ENCODE data around the gene LDLRAD3.
"Not testable (repeated sequence)": the region's sequence is repeated elsewhere in the genome, so short reads cannot be mapped to it uniquely, and the experiment has no call there.

Gene LDLRAD3

DNA sequence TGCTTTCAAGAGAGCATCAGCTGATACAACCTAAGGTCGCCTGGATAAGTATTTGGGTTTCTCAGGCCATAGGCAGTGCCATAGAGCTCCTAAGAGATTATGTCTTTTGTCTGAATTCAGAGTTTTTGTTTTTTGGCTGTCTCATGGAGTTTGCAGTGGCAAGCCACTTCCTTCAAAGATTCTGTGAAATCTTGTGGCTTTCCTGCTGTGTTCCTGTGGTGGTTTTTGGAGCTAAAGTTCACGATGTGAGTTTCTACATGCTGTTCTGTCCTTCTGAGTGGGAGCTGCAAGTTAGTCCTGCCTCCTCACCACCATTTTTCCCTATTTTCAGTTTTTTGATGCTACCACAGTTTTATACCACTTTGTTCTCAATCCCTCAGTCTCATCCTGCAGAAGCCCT lies 234.0 kb downstream of the LDLRAD3 start:
- no peaks in the 10 kb centered on the region for H3K36me3 Mint-ChIP-seq
- H3K9me3 Mint-ChIP-seq, result peaks cover 6% of the 10 kb centered on the region
- no peaks in the 10 kb centered on the region for H3K4me1 Mint-ChIP-seq
- H3K27me3 Mint-ChIP-seq, result peaks cover 38% of the 10 kb centered on the region
- H3K4me3 Mint-ChIP-seq, result no peak overlapping the region
- ATAC-seq, result no peak
- no peak overlapping the region for H3K27ac Mint-ChIP-seq

DNA sequence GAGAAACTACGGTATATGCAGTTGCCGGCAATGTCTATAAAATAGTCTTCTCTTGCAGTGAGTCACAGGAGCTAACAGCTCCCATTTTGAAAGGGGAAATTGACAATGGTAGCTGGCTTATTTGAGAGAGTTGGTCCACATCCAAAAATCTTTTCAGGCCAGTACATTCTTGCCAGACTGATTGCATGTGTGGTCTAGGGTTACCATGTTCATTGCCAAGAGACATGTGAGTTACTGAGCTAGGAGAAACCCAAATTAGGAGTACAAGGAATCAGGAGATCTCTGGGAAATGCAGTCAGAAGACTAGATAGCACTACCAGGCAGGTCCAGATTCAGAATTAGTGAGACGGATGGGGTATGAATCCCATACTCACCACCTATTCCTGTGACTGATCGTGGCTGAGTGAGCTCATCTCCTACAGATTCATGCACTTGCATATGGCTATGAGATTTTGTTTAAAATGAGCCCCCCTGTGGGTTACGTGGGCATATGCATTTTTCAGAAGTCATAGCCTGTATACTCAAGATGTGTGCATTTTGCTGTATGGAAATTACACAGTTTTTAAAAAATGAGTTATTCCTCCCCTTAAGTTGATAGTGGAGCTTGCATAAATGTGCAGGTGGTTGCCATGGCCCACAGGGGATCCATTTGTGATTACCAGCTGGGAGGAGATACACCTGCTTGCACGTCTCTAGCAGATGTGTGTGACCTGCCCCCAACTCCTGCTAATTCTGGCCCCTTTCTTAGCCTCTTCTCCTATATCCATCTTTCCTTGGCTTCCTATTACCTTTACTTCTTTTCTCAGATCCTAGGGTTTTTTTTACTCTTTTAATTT lies 242.7 kb downstream of the LDLRAD3 start:
- Mint-ChIP-seq H3K27ac (no peak overlapping the region), H3K4me1 (no peaks in the 10 kb centered on the region), H3K4me3 (no peak overlapping the region), H3K36me3 (no peaks in the 10 kb centered on the region), H3K27me3 (no peaks in the 10 kb centered on the region), H3K9me3 (no peaks in the 10 kb centered on the region)
- ATAC-seq, result no peak

DNA sequence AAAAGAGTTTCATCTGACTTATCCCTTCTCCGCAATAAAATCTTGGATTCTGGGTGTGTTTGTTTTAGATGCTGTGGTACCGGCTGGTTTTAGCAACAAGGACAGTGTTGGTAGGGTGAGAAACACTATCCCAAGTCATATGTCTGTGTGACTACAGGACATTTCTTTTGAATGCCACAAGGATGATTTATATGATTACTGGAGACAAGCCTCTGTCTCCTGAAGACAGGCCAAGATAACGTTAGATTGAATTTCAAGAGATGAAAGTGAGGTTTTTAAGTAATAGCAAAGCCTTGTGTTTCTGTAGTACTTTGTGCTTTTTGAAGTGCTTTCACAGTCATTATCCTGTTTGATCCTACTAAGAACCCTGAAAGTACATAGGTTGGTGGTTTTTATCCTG lies 243.8 kb downstream of the LDLRAD3 start:
- no peaks in the 10 kb centered on the region for H3K4me1 Mint-ChIP-seq
- no peaks in the 10 kb centered on the region for H3K36me3 Mint-ChIP-seq
- H3K27me3 Mint-ChIP-seq, result no peaks in the 10 kb centered on the region
- H3K4me3 Mint-ChIP-seq, result no peak overlapping the region
- H3K9me3 Mint-ChIP-seq, result no peaks in the 10 kb centered on the region
- H3K27ac Mint-ChIP-seq, result no peak overlapping the region
- ATAC-seq, result no peak

DNA sequence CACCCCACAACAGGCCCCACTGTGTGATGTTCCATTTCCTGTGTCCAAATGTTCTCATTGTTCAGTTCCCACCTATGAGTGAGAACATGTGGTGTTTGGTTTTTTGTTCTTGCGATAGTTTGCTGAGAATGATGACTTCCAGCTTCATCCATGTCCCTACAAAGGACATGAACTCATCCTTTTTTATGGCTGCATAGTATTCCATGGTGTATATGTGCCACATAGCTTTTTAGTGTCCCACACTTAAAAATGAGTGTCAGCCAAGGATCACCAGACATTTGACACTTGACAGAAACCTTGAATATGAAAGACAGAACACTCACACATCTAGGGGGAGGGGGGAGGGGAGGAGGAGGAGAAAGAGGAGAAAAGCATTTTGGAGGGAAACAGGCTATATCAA lies 245.9 kb downstream of the LDLRAD3 start:
- H3K4me1 Mint-ChIP-seq, H3K4me3 Mint-ChIP-seq, H3K27me3 Mint-ChIP-seq, H3K27ac Mint-ChIP-seq, H3K36me3 Mint-ChIP-seq, H3K9me3 Mint-ChIP-seq, ATAC-seq: not testable (repeated sequence)

DNA sequence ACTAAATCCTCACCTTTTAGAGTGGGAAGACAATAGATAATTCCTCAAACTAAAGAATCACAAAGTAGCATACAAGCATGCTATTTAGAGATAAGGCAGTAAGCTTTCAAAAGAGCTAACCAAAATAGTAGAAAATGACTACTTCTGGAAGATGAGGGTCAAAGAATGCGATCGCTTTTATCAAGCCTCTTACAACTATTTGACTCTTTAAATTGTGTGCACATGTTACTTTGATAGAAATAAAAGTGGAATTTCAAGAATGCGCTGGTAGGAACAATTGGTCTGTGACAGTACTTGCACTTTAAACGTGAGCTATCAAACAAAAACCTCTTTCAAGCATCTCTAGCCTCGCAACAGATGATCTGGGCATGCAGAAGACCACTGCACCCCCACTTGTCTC lies 248.1 kb downstream of the LDLRAD3 start:
- H3K27ac Mint-ChIP-seq, result no peak overlapping the region
- H3K4me1 Mint-ChIP-seq, result no peaks in the 10 kb centered on the region
- no peak overlapping the region for H3K4me3 Mint-ChIP-seq
- H3K36me3 Mint-ChIP-seq, result no peaks in the 10 kb centered on the region
- H3K9me3 Mint-ChIP-seq, result no peaks in the 10 kb centered on the region
- ATAC-seq, result no peak
- H3K27me3 Mint-ChIP-seq, result no peaks in the 10 kb centered on the region

DNA sequence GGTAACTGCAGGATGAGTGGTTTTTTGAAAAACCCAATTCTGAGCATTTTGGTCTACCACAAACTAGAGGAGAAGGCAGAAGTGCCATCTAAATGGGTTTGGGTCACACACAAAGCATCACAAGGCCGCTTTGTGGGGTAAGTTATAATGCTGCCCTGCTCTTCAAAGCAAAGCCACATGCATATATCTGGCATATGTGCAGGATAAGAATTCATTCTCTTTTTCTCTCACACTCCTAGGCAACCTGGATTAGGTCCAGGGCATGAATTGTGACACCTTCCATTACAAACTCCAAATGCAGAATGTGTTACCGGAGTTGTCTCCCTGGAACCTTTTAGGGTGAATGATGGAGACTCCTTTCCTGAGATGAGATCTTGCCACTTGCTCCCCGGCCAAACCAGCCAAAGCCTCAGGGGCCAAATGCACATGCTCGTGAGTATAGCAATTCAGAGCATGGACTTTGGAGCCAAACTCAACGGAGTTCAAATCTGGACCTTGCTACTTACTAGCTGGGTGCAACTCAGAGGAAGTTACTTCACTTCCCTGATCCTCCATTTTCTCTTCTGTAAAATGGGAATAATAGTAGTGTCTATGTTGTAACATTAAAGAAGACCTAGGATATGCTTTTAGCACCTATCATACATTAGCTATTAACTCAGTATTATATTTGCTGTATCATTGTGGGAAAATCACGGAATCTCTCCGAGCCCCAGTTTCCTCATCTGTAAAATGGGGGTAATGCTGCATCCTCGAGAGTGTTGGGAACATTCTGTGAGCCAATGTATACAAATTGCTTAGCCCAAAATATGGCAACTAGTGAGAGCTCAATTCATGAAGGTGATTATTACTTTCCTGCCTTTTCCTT lies 248.8 kb downstream of the LDLRAD3 start:
- Mint-ChIP-seq H3K4me1 (no peaks in the 10 kb centered on the region), H3K36me3 (no peaks in the 10 kb centered on the region), H3K27me3 (no peaks in the 10 kb centered on the region), H3K9me3 (no peaks in the 10 kb centered on the region), H3K4me3 (no peak overlapping the region), H3K27ac (no peak overlapping the region)
- ATAC-seq, result no peak

DNA sequence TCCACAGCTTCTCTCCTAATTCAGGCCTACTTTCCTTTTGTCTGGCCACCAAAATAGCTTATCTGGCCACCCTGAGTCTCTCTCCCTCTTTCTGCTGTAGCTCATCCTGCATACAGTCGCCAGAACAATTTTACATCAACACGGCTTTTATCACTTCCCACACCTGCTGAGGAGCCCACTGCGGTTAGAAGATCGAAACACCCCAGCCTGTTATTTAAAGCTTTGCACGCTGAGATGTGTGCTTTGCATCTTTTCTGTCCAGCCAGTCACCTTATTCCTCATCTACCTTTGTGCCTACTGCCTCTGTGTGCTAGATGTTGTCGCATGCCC lies 249.4 kb downstream of the LDLRAD3 start:
- ATAC-seq, result no peak
- Mint-ChIP-seq H3K27ac (no peak overlapping the region), H3K4me3 (no peak overlapping the region), H3K4me1 (no peaks in the 10 kb centered on the region), H3K27me3 (no peaks in the 10 kb centered on the region), H3K36me3 (no peaks in the 10 kb centered on the region), H3K9me3 (no peaks in the 10 kb centered on the region)

DNA sequence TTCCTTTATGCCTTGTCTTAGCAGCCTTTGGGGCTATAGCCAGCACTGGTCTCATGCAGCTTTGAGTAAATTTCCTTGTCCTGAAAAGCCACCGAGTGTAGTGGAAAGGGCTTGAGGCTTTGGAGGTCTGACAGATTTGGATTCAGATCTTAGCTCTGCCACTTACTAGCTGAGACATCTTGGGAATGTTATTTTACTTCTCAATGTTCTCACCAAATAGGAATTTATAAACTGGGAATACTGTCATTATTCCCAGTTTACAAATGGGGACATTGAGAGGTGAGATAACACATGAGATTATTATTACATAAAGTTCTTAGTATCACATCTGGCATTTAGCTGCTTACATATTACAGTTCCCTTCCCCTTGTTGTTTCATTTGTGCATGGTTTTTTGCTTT lies 249.9 kb downstream of the LDLRAD3 start:
- no peaks in the 10 kb centered on the region for H3K9me3 Mint-ChIP-seq
- H3K27ac Mint-ChIP-seq, result no peak overlapping the region
- H3K4me3 Mint-ChIP-seq, result no peak overlapping the region
- H3K36me3 Mint-ChIP-seq, result no peaks in the 10 kb centered on the region
- ATAC-seq, result no peak
- no peaks in the 10 kb centered on the region for H3K4me1 Mint-ChIP-seq
- H3K27me3 Mint-ChIP-seq, result peaks cover 4% of the 10 kb centered on the region

DNA sequence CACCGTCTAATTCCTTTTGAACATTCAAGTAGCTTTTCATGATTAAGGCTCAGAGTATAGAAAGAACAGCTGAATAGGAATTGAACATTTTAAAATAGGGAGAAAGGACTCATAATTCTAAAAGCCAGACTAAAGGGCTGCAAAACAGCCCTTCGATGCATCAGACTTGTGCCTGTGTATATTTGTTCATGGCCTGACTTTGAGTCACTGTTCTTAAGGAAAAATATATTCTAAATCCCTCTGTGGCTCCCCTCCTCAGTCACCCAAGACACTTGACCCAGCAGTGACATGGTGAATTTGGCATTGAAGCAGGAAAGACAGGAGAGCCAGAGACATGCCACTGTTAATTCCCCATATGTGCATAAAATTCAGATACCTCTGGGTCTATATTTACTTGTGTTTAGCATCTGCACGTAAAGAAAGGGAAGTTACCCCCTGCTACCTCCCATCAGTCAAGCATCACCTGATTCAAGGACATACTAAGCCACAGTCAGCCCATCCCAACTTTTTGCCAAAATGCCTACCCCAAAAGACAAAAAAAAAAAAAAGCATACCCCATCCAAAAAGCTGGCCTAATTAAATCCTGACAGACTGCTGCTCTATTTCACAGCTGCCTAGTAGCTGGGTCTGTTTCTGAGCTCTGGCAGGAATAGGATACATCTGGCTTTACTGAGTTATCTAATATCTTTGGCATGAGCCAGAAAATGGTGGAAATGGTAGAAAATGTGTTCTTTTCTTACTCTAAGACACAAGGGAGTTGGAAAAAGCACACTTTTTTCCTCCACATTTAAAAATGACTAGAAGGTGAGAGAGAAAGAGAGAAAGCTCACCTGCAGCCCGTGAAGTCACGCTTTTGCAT lies 251.9 kb downstream of the LDLRAD3 start:
- H3K27ac Mint-ChIP-seq, result no peak overlapping the region
- no peak overlapping the region for H3K4me3 Mint-ChIP-seq
- ATAC-seq, result no peak
- no peaks in the 10 kb centered on the region for H3K9me3 Mint-ChIP-seq
- no peaks in the 10 kb centered on the region for H3K4me1 Mint-ChIP-seq
- peaks cover 17% of the 10 kb centered on the region for H3K27me3 Mint-ChIP-seq
- H3K36me3 Mint-ChIP-seq, result no peaks in the 10 kb centered on the region

DNA sequence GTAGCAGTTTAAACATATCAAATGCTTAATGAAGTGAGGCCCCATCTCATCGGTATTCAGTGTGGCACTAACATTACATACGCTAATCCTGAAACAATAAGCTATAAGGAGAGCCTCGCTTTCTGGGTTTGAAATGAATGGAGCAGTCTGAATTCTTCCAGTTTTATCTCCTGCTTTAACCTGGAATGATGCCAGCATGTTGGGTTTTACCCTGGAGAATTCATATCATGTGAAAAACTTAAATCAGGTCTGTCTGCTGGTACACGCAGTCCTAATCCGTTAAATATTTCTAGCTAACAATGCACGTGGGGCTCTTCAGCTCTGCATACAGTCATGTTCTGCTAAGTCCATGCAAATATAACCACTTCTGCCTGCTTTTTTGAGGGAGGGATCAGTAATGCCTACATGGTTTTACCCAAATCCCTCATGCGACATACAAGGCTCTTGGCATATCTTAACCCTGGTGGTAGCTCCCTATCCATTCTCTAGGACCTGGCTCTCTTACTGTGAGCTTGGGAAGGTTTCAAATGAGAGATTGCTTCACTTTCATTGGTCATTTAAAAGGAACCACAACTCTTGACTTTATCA lies 252.6 kb downstream of the LDLRAD3 start:
- Mint-ChIP-seq H3K27ac (no peak overlapping the region), H3K4me1 (no peaks in the 10 kb centered on the region), H3K27me3 (peaks cover 21% of the 10 kb centered on the region), H3K36me3 (no peaks in the 10 kb centered on the region), H3K4me3 (no peak overlapping the region), H3K9me3 (no peaks in the 10 kb centered on the region)
- ATAC-seq, result no peak

DNA sequence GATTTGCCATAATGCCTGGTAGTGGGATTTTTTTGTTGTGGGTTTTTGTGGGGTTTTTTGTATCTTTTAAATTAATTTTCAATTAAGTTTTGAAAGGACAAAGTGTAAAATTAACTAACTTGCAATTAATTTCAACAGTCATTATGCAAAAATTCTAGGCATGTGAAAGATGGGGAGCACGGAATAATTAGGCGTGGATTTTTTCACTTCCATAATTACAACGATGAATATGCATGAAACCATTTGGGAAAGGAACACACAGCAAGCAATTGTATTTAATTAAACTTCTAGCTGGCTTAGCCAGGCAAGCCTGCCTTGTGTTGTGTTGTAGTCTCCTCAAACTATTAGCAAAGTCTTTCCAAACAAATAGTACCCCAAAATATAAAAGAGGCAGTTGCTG lies 257.5 kb downstream of the LDLRAD3 start:
- Mint-ChIP-seq H3K4me1 (no peaks in the 10 kb centered on the region), H3K4me3 (no peak overlapping the region), H3K27me3 (peaks cover 37% of the 10 kb centered on the region), H3K36me3 (no peaks in the 10 kb centered on the region), H3K27ac (no peak overlapping the region), H3K9me3 (no peaks in the 10 kb centered on the region)
- ATAC-seq, result no peak

DNA sequence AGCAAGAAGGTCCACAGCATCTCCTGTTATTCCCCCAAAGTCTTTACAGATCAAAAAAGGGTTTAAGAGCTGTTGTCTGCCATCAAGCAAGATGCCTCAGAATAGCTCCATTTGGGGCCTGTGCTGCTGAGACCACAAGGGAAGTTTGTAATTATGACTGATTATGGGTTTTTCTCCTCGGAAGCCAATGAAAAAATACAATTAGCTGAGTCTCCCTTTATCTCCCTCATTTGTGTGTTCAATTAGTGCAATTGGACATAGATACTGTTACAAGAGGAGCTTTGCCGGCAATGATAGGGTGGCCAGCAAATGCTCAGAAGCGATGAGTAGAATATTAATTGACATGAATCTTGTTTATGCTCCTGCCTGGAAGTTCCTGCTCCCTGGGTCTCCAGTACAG lies 261.7 kb downstream of the LDLRAD3 start:
- Mint-ChIP-seq H3K36me3 (no peaks in the 10 kb centered on the region), H3K27ac (no peak overlapping the region), H3K27me3 (peaks cover 33% of the 10 kb centered on the region), H3K4me3 (no peak overlapping the region), H3K9me3 (no peaks in the 10 kb centered on the region), H3K4me1 (no peaks in the 10 kb centered on the region)
- ATAC-seq, result no peak

DNA sequence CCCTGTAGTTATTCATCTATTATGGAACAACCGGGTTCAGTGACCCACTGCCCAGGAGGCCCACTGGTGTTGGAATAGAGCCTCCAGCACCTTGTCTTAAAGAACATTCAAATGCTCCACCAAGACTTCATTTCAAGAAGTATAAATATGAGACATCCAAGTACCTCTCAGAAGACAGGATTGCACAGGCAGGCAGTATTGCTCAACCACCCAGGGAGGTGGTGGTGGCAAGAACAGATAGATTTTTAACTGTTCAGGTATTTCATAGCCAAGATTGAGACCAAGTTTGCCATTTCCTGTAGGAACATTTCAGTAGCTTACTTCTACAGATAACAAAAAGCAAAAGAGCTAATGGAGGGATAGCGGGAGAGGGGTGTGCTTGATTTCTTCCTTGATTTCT lies 266.7 kb downstream of the LDLRAD3 start:
- peaks cover 46% of the 10 kb centered on the region for H3K27me3 Mint-ChIP-seq
- no peaks in the 10 kb centered on the region for H3K4me1 Mint-ChIP-seq
- no peak for ATAC-seq
- H3K36me3 Mint-ChIP-seq, result no peaks in the 10 kb centered on the region
- H3K4me3 Mint-ChIP-seq, result no peak overlapping the region
- H3K9me3 Mint-ChIP-seq, result no peaks in the 10 kb centered on the region
- H3K27ac Mint-ChIP-seq, result no peak overlapping the region

DNA sequence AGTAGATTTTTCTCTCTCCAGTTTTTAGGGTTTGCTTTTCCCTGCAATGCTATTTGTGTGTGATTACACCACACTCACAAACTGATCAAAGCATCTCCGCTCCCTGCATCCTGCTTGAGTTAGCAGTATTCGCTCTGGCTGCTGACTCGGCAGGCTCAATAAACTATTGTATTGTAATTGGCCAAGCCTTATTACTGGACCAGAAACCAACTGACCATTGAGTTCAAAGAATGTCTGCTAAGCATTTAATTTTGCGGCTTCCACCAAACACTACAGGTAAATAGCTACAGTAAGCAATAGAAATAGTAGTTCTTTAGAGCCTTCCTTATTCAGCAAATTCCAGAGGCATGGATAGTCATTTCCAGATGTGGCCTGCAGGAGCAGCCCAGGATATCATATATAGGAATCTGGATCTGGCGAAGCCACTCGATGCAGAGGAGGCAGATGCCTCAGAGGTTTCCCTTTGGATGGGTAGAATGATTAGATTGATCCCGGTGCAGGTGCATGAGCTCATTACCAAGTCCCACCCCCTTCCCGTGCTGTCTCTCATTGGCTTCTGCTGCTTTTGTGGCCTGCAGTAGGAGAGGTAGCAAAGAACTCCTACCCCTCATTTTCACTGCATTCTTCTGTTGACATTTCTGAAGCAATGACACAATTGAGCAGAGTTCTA lies 268.0 kb downstream of the LDLRAD3 start:
- Mint-ChIP-seq H3K4me1 (no peaks in the 10 kb centered on the region), H3K27ac (no peak overlapping the region), H3K4me3 (no peak overlapping the region), H3K27me3 (peaks cover 42% of the 10 kb centered on the region), H3K36me3 (no peaks in the 10 kb centered on the region), H3K9me3 (no peaks in the 10 kb centered on the region)
- ATAC-seq, result no peak
